Testis (tissue), 2 donors: ENCODE measurements around the gene ATP2C1.

Experiments used
- POLR2A ChIP-seq: fragments of 450-650 bp; IDR thresholded peaks from one replicate; pipeline ENCODE4 v1.6.1; 2017; ENCODE audit warnings: antibody characterized with exemption, mild to moderate bottlenecking, moderate library complexity
- TF ChIP-seq, protein P1 (sequence below), 3 experiments: fragments of 450-650 bp in 2 of 3; fragments of 200-600 bp in 1 of 3; sonication (generic) in 1 of 3; IDR thresholded peaks; one replicate each; pipeline ENCODE4 v1.5.1; 2016 to 2019; ENCODE audit warnings: antibody characterized with exemption in 3 of 3, mild to moderate bottlenecking in 2 of 3, moderate library complexity in 1 of 3

DNA sequence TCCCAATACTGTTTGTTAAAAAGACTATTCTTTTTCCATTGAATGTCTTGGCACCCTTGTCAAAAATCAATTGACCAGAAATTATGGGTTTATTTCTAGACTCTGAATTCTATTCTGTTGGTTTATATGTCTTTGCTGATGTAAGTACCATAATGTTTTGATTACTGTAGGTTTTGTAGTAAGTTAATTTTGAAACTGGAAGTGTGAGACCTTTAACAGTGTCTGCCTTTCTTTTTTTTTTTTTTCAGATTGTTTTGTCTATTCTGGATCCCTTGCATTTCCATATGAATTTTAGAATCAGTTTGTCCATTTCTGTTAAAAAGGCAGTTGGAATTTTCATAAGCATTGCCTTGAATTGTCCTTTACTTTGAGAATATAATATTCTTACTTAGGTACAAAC is 13.6 kb downstream of the ATP2C1 start:
- TF ChIP-seq, protein P1, sequence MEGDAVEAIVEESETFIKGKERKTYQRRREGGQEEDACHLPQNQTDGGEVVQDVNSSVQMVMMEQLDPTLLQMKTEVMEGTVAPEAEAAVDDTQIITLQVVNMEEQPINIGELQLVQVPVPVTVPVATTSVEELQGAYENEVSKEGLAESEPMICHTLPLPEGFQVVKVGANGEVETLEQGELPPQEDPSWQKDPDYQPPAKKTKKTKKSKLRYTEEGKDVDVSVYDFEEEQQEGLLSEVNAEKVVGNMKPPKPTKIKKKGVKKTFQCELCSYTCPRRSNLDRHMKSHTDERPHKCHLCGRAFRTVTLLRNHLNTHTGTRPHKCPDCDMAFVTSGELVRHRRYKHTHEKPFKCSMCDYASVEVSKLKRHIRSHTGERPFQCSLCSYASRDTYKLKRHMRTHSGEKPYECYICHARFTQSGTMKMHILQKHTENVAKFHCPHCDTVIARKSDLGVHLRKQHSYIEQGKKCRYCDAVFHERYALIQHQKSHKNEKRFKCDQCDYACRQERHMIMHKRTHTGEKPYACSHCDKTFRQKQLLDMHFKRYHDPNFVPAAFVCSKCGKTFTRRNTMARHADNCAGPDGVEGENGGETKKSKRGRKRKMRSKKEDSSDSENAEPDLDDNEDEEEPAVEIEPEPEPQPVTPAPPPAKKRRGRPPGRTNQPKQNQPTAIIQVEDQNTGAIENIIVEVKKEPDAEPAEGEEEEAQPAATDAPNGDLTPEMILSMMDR (IDR thresholded peaks at IDR 0.05) = no peak
- TF ChIP-seq POLR2A = no peak
